Measurements from ENCODE around the gene CAB39L. TPM values are rescaled to one million over a fixed set of nuclear protein-coding genes. Genes with fewer than 3 reads are reported as not detected.

CAB39L gene
- 18.8 TPM for total RNA-seq
- long read RNA-seq, partial matches to known transcripts, result 2 of 9 reads
- long read RNA-seq, other reads (novel, unspliced or antisense), result 5 of 9 reads

DNA sequence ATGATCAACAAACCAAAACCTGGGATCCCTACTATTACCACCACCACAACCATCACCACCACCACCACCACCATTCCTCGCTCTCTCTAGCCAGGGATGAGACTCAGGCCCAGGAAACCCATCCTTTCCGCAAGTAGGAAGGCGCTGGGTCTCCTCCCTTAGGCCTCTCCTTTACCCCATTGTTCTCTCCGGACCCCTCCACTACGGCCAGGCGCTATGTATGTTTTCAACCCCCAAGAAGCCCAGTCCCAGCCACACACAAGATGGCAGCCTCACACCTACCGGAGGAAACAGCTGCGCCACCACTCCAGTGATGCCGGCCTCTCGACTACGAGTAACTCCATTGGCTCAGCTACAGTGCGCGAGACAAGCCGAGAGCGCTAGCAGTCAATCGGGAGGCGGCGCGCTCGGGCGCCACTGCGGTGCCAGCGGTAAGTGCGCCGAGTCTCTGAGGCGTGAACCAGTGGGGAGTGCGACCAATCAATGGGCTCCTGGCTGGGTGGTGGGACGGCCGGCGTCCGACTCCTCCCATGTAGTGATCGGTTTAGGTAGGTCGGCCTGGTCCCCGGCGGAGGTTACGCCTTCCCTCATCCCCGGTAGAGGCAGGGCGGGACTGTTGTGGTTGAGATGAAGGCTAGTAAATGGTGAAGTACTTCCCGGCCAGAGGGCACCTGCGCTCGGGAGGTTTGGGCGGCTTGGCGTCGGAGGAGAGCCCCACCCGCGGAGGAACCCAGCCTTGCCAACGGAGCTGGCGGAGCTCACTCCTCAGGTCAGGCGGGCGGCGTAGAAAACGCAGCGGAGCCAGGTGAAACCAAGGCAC lies at the start of gene CAB39L, which contains the start of gene SETDB2:
CAB39L (minus strand) TSS at position 361 of the 820 bp plus-strand sequence. CDS start 61,154 bp downstream, outside the sequence.
SETDB2 (plus strand) TSS at position 571 of the 820 bp plus-strand sequence. CDS start 7,620 bp downstream, outside the sequence.
- ATAC-seq (peak; percentile 98), DNase-seq (peak; percentile 100)
- intact Hi-C loops (cut with micrococcal nuclease), result no loop called here

DNA sequence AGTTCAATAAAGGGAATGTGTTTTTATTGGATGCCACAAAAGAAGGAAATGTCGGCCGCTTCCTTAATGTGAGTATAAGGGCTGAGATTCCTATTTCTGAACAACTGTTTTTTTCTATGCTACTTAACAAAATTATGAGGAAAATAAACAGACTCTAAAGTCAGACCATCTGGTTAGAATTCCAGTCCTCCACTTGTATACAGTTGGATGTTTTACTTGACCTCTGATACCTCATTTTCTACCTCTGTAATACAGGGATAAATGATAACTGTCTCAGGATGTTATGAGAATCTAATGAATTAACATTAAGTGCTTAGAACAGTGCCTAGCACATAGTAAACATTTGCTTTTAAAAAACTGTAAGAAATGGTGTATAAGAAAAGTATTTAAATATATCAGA lies 44.7 kb upstream of the CAB39L start:
- ATAC-seq (no peak), DNase-seq (no peak)
- intact Hi-C loops (cut with micrococcal nuclease), result no loop called here

DNA sequence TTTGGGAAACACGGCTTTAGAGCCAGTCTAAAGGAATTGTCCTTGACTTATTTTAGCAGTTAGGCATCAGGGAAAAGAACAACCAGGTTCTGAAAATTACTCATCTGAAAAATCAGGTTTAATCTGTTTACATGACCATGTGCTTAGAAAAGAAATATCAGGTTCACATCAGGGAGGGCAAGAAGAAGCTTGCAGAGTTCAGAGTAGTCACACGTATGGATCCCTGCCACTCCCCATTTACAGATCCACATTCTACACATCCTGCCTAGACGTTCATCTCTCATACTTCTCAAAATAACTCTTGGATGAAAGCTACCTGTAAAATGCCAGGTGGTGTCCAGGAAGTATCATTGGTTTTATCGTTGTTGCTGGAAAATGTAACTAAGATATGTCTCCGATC lies 37.9 kb upstream of the CAB39L start:
- ATAC-seq (no peak), DNase-seq (no peak)
- intact Hi-C loops (cut with micrococcal nuclease), result no loop called here

DNA sequence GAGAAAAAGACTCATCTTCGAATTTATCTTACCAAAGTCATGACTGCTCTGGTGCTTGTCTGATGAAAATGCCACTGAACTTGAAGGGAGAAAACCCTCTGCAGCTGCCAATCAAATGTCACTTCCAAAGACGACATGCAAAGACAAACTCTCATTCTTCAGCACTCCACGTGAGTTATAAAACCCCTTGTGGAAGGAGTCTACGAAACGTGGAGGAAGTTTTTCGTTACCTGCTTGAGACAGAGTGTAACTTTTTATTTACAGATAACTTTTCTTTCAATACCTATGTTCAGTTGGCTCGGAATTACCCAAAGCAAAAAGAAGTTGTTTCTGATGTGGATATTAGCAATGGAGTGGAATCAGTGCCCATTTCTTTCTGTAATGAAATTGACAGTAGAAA lies 32.7 kb upstream of the CAB39L start:
- no peak for DNase-seq
- no peak for ATAC-seq
- intact Hi-C loops (cut with micrococcal nuclease), result no loop called here

DNA sequence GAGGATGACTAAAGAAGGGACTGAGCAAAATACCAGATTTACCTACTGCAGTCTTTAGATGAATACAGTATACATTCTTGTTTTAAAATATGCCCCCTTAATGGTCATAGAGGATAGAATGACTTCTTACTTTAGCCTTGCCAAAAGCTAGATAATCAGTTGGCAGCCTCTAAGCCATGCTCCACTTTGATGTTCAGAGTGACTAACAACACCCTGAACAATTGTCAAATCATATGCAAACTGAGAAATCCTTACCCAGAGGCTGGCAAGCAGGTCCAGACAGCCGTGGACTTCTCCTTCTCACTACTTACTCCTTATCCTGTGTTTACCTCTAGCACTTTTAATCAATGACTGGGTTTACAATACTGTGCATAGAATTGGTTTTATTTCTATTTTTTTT lies 28.3 kb upstream of the CAB39L start:
- ATAC-seq (peak; percentile 44), DNase-seq (no peak)
- intact Hi-C loops (cut with micrococcal nuclease), result no loop called here

DNA sequence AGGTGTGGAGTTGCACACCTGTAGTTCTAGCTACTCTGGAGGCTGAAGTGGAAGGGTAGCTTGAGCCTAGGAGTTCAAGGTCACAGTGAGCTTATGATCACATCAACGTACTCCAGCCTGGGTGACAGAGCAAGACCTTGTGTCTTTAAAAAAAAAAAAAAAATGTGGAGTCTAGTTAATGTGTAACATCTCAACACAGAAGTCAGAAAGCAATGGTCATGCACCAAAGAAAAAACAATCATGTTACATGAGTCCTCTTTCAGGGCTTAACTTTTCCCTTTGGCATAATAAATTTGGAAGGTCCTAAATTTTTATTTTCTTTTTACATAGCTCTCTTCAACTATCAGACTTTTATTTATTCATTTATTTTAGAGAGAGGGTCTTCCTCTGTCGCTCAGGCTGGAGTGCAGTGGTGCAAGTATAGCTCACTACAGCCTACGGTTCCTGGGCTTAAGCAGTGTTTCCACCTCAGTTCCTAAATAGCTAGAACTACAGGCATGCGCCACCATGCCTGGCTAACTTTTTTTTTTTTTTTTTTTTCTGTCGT lies 22.5 kb upstream of the CAB39L start:
- intact Hi-C loops (cut with micrococcal nuclease), result no loop called here
- no peak for DNase-seq
- ATAC-seq, result no peak

DNA sequence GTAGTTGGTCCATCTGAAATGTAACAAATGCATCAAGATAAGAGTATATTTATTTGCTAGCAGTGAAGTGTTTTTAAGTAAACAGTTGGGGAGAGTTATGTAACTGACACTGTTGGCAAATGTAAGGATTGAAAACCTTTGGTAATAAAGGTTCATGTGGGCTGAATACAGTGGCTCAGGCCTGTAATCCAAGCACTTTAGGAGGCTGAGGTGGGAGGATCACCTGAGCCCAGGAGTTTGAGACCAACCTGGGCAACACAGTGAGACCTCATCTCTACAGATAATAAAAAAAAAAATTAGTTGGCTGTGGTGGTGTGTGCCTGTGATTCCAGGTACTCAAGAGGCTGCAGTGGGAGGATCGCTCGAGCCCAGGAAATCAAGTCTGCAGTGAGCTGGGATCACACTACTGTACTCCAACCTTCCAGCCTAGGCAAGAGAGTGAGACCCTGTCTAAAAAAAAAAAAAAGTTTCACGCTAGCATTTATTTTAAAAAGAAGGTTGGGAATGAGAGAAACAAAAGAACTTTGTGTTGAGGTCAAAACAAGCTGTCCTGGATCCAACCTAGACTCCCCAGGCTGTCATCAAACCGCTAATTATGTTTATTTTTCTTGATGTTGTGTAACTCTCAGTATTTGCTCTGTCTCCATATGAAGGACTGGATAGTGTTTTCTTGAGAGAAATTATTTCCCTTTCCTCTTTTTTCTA lies 20.9 kb upstream of the CAB39L start:
- intact Hi-C loops (cut with micrococcal nuclease), result no loop called here
- DNase-seq (no peak), ATAC-seq (peak; percentile 45)

DNA sequence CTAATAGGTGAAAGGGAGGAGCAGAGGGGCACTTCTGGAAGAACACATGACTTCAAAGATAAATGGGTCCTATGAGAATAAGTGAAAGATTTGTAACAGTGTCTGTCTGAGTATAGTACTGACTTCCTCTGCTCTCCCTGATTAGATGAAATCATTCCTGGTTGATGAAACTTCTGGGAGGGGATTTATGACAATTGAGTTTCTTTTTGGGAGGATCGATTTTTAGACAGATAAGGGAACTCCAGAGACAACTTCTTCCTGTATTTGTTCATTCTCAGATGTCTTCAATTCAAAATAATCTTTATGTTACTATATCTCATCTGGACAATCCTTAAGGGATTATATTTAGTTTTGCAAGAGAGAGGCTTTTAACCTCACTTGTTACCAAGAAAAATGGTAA lies 20.2 kb upstream of the CAB39L start:
- intact Hi-C loops (cut with micrococcal nuclease), result no loop called here
- ATAC-seq (no peak), DNase-seq (no peak)

DNA sequence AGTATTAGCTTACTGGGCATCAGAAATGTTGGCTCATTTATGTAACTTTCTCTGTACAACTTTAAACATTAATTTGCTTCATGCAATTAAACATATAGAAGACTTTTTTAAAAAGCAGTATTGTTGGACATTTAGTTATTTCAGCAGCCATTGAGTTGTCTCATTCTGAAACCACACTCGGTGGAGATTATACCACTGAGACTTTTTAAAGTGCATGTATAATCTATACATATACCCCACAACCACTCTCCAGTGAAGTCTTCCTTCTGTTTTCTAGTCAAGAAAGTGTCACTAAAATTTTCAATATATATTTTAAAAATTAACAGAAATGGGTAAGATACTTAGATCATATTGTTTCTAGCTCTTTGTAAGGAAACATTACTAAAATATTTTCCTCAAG lies 15.7 kb upstream of the CAB39L start:
- DNase-seq (no peak), ATAC-seq (no peak)
- intact Hi-C loops (cut with micrococcal nuclease), result no loop called here

DNA sequence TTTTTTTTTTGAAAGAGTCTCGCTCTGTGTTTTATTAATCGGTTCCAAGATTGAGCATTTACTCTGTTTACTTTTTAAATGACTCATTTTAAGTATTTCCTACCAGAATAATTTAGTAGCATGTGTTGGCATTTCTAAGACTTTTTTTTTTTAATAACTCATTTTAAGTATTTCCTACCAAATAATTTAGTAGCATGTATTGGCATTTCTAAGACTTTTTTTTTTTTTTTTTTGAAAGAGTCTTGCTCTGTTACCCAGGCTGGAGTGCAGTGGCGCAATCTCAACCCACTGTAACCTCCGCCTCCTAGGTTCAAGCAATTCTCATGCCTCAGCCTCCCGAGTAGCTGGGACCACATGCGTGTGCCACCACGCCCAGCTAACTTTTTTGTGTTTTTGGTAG lies 13.4 kb upstream of the CAB39L start:
- ATAC-seq (no peak), DNase-seq (peak; percentile 12)
- intact Hi-C loops (cut with micrococcal nuclease), result no loop called here

DNA sequence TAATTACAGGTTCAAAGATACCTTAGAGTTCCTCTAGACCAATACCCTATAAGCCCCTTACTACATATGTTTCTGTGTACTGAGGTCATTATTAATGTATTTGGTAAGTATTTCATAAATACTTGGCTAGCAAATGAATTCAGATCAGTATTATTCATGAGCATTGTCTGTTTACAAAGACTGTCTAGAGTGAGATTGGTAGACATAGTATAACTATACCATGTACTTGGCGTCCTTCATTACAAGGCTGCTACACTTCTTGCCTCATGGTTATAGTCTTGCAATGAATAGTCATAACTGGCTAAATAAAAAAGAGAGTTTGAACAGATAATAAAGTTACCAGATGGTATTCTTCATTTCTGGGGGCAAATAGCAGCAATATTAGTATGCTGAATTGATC lies 12.3 kb upstream of the CAB39L start:
- intact Hi-C loops (cut with micrococcal nuclease), result no loop called here
- ATAC-seq (no peak), DNase-seq (no peak)

DNA sequence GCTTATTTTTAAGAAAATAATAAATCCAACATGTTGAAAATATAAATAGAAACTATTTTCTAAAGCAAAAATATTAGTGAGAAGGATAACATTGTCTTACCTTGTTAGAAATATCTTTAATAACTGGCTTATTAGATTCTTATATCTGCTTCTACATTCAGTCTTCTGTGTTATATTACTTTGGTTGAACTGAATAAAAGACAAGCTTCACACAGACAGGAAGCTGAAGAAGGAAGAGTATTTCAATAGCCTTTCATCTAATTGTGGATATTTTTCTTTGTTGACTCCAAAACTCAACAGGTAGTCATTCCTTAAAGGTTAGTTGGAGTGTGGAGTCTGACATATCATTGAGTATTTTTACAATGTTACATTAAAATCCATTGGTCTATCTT lies 11.1 kb upstream of the CAB39L start:
- ATAC-seq, result no peak
- no peak for DNase-seq
- intact Hi-C loops (cut with micrococcal nuclease), result no loop called here

DNA sequence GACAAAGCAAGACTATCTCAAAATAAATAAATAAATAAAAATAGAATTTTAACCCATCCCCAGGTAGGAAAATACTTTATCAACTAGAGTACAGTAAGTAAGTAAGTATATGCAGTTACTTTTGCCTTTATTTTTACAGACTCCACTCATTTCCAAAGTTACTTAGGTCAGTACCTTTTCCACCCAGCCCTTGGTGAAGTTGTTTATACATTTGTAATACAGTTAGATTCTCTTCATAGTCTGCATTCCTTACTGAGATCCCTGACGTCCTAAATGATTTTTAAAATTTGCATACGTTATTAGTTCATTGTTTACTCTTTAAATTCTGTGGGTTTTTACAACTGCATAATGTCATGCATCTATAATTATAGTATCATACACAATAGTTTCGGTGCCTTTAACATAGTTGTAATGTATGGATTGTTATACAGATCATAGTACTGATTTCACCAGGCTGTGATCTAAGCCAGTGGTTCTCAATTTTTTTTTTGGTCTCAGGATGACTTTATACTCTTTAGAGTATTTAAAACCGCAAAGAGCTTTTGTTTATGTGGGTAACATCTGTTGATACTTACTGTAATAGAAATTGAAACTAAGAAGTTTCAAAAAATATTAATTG lies 10.6 kb upstream of the CAB39L start:
- no peak for ATAC-seq
- intact Hi-C loops (cut with micrococcal nuclease), result no loop called here

DNA sequence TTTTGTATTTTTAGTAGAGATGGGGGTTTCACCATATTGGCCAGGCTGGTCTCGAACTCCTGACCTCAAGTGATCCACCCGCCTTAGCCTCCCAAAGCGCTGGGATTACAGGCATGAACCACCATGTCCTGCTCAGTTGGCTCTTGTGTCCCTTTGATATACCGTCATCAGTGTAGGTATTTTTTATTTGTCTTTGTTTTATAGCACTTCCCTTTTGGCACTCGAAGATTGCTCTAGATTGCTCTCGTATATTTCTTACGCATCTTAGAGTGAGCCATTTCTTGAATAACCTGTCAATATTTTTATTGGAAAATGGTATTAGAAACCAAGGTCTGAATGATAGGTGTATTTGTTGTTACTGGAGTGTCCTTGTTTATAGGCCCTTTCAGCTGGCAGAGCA lies 9.6 kb upstream of the CAB39L start:
- DNase-seq (no peak), ATAC-seq (no peak)
- intact Hi-C loops (cut with micrococcal nuclease), result no loop called here

More for the DNA sequence above, 10.6 kb upstream of the CAB39L start:
- DNase-seq, result no peak

DNA sequence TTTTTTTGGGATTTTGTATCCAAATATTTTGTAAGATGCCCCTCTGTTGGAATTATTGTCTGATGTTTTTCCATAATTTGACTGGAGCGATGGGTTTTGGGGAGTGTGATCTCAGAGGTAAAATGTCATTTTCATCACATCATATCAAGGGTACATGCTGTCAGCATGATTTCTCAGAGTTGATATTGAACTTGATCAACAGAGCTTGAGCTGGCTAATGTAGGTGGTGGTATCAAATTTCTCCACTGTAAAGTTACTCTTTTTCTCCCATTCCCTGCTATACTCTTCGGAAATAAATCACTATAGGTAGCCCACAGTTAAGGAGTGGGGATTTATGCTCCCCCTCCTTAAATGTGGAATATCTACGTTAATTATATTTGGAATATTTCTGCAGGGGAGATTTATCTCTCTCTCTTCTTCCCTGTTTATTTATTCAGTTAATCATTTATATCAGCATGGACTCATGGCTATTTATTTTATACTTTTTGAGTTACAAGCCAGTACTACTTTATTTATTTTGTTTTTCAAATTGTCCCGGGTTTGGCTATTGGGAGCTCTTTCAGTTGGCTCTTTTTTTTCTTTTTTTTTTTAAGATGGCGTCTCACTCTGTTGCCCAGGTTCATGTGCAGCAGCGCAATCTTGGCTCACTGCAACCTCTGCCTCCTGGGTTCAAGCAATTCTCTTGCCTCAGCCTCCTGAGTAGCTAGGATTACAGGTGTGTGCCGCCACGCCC lies 9.0 kb upstream of the CAB39L start:
- ATAC-seq (no peak), DNase-seq (no peak)
- intact Hi-C loops (cut with micrococcal nuclease), result no loop called here

DNA sequence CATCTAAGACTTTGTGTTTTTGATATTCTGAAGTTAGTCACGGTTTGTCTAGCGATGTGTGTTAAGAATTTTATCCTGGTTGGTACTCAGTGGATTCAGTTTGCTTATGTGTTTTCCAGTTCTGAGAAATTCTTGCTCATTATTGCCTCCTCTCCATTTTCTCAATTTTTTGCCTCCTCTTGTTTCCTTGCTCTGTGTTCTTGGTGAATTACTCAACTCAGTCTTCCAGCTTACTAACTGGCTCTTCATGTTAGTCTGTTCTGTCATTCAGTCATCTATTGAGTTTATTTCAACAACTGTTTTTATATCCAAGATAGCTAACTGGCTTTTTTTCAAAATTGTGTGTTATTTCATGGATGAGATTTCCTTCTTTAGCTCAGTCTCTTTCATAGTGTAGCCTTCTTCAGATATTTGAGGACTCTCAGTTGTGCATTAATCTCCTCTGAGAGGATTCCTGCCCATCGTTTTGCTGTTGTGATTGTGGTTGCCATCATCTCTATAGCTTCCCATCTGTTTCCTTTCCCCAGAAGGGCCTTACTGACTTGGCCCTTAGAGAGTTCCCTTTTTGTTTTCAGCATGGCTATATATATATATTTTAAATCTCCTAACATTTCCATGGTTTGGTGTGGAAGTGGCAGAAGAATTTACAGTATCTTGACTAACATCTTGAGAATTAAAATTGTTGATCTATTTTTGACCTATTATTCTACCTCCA lies 6.4 kb upstream of the CAB39L start:
- no peak for DNase-seq
- intact Hi-C loops (cut with micrococcal nuclease), result no loop called here

DNA sequence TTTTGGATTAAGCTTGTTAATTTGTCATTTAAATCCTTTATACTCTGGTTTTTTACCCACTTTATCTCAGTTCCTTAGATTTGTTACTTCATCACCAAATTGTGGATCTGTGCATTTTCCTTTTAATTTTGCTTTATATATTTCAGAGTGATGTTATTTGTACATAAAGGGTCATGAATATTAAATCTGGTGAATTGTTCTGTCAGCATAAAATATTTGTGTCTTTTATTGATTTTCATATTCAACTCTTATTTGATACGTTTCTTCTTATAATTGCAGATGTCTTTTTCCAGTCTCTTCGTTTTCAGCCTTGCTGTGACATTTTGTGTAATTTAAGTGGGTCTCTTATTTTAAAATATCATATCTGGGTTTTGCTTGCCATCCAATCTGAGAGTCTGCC lies 4.9 kb upstream of the CAB39L start:
- DNase-seq, result no peak
- intact Hi-C loops (cut with micrococcal nuclease), result no loop called here
- ATAC-seq, result no peak

More for the DNA sequence above, 6.4 kb upstream of the CAB39L start:
- ATAC-seq, result no peak

DNA sequence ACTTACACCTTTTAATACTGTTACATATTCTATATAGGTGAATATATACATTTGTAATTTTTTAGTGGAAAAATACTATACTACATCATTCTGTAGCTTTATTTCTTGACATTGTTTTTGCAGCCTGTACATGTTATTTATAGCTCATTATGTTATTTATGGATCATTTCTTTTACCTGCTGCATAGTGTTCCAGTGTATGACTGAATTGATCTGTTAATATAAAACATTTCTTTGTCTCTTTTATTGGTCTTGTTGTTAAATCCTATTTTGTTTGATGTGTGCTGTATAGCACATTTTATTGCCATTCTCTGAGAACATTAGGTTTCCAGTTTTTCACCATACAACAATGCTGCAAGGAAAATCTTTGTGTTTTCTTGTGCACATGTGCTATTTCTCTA lies 2.6 kb upstream of the CAB39L start:
- intact Hi-C loops (cut with micrococcal nuclease), result no loop called here
- ATAC-seq (no peak), DNase-seq (no peak)
